Kidney tubule cell (primary cell): ENCODE data around the gene TEX13B.

Source experiments
- DNase-seq: peaks from one replicate; pipeline ENCODE4 v3.0.0-alpha.2; 2018; ENCODE audit warnings: low spot score

Gene TEX13B

GRCh38 chrX:107936434-107936730 lies 45.8 kb downstream of the TEX13B start:
- DNase-seq, result no peak

- peak; percentile 72 for DNase-seq
These were observed 46.3 kb downstream of the TEX13B start for GRCh38 chrX:107935664-107936433.

GRCh38 chrX:107935200-107935599 lies 47.0 kb downstream of the TEX13B start:
- DNase-seq, result peak; percentile 86

GRCh38 chrX:107934262-107934661 lies 47.9 kb downstream of the TEX13B start:
- DNase-seq, result no peak
